Lung (tissue), 12 donors: Measurements from ENCODE around the gene CALR3. TPM values are rescaled to one million over a fixed set of nuclear protein-coding genes. Genes with fewer than 3 reads are reported as not detected.
"Not testable (repeated sequence)": the region's sequence is repeated elsewhere in the genome, so short reads cannot be mapped to it uniquely, and the experiment has no call there.

ENCODE experiments used
- ATAC-seq: fragments of 200-7000 bp; cut with Tn5 transposase; one replicate; pipeline ENCODE4 v1.9.1; 2020; ENCODE audit warnings: moderate number of reproducible peaks; ENCODE audit not compliant: insufficient read depth, low FRiP score
- DNase-seq, 3 donors: peaks; one replicate each; pipeline ENCODE4 v3.0.0-alpha.2; 2013 to 2017
- H3K27ac ChIP-seq, 2 donors: one replicate each; pipeline ENCODE4 v1.5.1; 2013; ENCODE audit warnings: mild to moderate bottlenecking in 2 of 2, moderate library complexity in 2 of 2, control low read depth in 1 of 2, inconsistent platforms in 1 of 2, low read depth in 1 of 2, low read length in 1 of 2
- H3K27me3 ChIP-seq, 3 donors: one replicate each; pipeline ENCODE4 v1.5.1; 2013; ENCODE audit warnings: low read length in 2 of 3; ENCODE audit not compliant: control insufficient read depth in 3 of 3, insufficient read depth in 3 of 3
- H3K36me3 ChIP-seq, 4 donors: one replicate each; pipeline ENCODE4 v1.5.1; 2013; ENCODE audit warnings: low read length in 4 of 4, mild to moderate bottlenecking in 1 of 4, moderate library complexity in 1 of 4; ENCODE audit not compliant: control insufficient read depth in 4 of 4, insufficient read depth in 4 of 4
- H3K4me1 ChIP-seq, 5 donors: one replicate each; pipeline ENCODE4 v1.5.1; 2013; ENCODE audit warnings: low read length in 5 of 5, mild to moderate bottlenecking in 2 of 5, moderate library complexity in 1 of 5; ENCODE audit not compliant: control insufficient read depth in 5 of 5, insufficient read depth in 5 of 5
- H3K4me3 ChIP-seq: one replicate; pipeline ENCODE4 v1.5.1; 2013; ENCODE audit warnings: mild to moderate bottlenecking, control low read depth, moderate library complexity
- H3K9ac ChIP-seq, 2 donors: one replicate each; pipeline ENCODE4 v1.5.1; 2013; ENCODE audit warnings: low read length in 2 of 2, control low read depth in 1 of 2; ENCODE audit not compliant: insufficient read depth in 1 of 2
- H3K9me3 ChIP-seq, 4 donors: one replicate each; pipeline ENCODE4 v1.5.1; 2013; ENCODE audit warnings: low read length in 3 of 4, mild to moderate bottlenecking in 1 of 4, moderate library complexity in 1 of 4; ENCODE audit not compliant: control insufficient read depth in 4 of 4, insufficient read depth in 3 of 4
- CTCF ChIP-seq: IDR thresholded peaks from 2 replicates; pipeline ENCODE4 v1.5.1; 2012; ENCODE audit warnings: mild to moderate bottlenecking; ENCODE audit errors: control extremely low read depth, extremely low read depth
- WGBS, 2 donors: extraction: QIAGEN DNeasy Blood & Tissue Kit; methylation state at CpG; one replicate each; pipeline ENCODE4 v1.1.7; 2013; 5-methylcytosine and 5-hydroxymethylcytosine counted together
- polyA plus RNA-seq, 2 donors: library from polyadenylated mRNA; stranded (reverse); fragments of 200-250 nt; gene quantifications; one replicate each; pipeline ENCODE4 v1.2.1, GENCODE V29; 2013
- total RNA-seq, 2 donors: library from RNA; depleted of rRNA in 1 of 2; stranded (reverse); fragments of >200 nt in 1 of 2; gene quantifications; one replicate each; pipeline ENCODE4 v1.2.1, GENCODE V29; 2014 to 2021
- donor health status: control.
- donor health status: control.
- donor health status: Bipolar disorder and iron deficiency.
- donor health status: healthy.
- donor health status: DM: yes; HTN: yes; CAD: no.

CALR3 gene
- total and polyA plus RNA-seq, 4 donors, result 0.07 TPM; not detected in 3

GRCh38 chr19:16472992-16473391, 23.0 kb downstream of the CALR3 start:
- Histone ChIP-seq H3K27ac (no peak overlapping the region), H3K9ac (no peak overlapping the region), H3K36me3 (peaks cover 0 to 4% (median 0%) of the 10 kb centered on the region in 4 donors), H3K27me3 (no peaks in the 10 kb centered on the region), H3K4me1 (peaks cover 4 to 17% (median 7%) of the 10 kb centered on the region in 5 donors), H3K4me3 (no peak overlapping the region), H3K9me3 (peaks cover 0 to 2% (median 1%) of the 10 kb centered on the region in 4 donors)
- no peak for ATAC-seq
- DNase-seq, result no peak
- TF ChIP-seq CTCF, result no peak
- WGBS, 2 donors, result 67 to 71% methylated on average over 2 of the region's 2 CpGs

DNA sequence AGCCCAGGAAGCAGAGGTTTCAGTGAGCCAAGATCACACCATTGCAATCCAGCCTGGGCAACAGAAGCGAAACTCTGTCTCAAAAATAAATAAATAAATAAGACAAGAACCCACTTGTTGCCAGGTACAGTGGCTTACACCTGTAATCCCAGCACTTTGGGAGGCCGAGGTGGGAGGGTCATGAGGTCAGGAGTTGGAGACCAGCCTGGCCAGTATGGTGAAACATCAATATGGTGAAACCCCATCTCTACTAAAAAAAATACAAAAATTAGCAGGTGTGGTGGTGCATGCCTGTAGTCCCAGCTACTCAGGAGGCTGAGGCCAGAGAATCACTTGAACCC, 23.4 kb downstream of the CALR3 start:
- not testable (repeated sequence) for H3K36me3 ChIP-seq, H3K27me3 ChIP-seq, H3K9me3 ChIP-seq, ATAC-seq, DNase-seq, H3K9ac ChIP-seq, H3K4me3 ChIP-seq
- Histone ChIP-seq H3K4me1 (peaks cover 4 to 17% (median 10%) of the 10 kb centered on the region in 5 donors), H3K27ac (peak overlapping the region; percentile 90 to 98)
- WGBS, 2 donors, result 49 to 52% methylated on average over 2 of the region's 2 CpGs

DNA sequence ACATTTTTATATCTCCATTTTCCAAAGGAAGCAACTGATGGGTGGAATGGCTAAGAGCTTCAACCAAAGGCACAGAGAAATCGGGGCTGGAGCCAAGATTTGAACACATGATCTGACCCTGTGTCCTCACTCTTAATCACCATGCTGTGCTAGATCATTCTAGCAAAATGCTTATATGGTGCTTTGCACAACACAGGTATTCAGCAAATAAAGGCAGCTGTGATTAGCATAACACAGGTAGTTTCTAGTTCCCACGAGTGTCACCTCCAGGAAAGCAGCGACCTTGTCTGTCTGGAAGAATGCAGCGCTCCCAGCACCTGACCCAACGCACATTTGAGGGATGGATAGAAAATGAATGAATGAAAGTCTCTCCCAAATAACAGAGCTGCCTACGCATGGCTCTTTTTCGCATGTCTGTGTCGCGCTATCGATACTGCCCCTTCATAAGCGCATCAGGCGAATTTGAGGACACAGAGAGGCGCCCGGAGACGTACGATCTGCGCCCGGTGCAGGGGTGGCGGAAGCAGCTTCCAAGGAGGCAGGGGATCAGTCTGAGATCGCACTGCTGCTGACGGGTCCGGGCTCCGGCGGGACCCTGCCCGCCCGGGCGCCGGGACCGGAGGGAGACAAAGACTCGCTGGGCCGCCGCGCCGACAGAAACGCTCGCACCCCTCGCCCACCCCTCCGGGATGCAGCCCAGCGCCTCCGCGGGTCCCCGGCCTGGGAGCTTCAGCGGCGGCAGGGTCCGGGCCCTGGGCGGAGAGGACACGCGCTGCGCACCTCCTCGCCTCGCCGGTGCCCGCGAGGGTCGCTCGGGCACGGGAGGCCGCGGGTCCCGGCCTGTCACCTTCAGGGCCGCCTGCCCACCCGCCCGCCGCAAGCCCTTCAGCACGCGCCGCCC, 24.8 kb downstream of the CALR3 start:
- Histone ChIP-seq H3K27ac (peak overlapping the region; percentile 85 to 93), H3K4me1 (peaks cover 4 to 17% (median 10%) of the 10 kb centered on the region in 5 donors), H3K4me3 (peak overlapping the region; percentile 98), H3K36me3 (peaks cover 0 to 4% (median 0%) of the 10 kb centered on the region in 4 donors), H3K9me3 (peaks cover 0 to 2% (median 0%) of the 10 kb centered on the region in 4 donors), H3K27me3 (no peaks in the 10 kb centered on the region), H3K9ac (peak overlapping the region; percentile 16 to 39)
- ATAC-seq (no peak), DNase-seq (no peak)
- 1 to 2% methylated on average over 51 to 67 of the region's 67 CpGs for WGBS, 2 donors
- no peak for TF ChIP-seq CTCF

DNA sequence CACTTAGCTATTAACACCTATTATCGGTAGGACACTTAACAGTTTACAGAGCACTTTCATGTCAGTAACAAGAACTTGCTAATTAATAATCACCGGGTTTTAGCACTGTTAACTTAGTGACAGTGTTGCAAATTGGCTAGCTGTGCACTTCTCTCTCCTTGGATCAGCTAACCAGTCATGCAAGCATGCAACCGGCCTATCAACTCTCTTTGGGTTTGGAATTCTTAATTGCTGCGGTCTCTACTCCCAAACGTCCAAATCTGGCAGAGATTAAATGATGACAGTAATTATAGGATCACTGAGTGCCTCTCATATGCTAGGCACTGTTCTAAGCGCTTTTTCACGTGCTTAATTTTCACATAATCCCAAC, 25.4 kb downstream of the CALR3 start:
- WGBS, 2 donors, result 31 to 61% methylated on average over 7 of the region's 7 CpGs
- Histone ChIP-seq H3K27me3 (no peaks in the 10 kb centered on the region), H3K4me1 (peaks cover 4 to 17% (median 10%) of the 10 kb centered on the region in 5 donors), H3K9me3 (peaks cover 0 to 2% (median 0%) of the 10 kb centered on the region in 4 donors), H3K27ac (peak overlapping the region; percentile 52 to 71), H3K9ac (no peak overlapping the region), H3K4me3 (no peak overlapping the region), H3K36me3 (peaks cover 0 to 6% (median 0%) of the 10 kb centered on the region in 4 donors)
- DNase-seq (no peak), ATAC-seq (no peak)
- TF ChIP-seq CTCF, result no peak
